Activated CD4-positive, alpha-beta memory T cell treated with anti-CD3 and anti-CD28 coated beads for 36 hours (primary cell): ENCODE data around the gene NPSR1. TPM values are rescaled to one million over a fixed set of nuclear protein-coding genes. Genes with fewer than 3 reads are reported as not detected.

Experiments used
- CTCF ChIA-PET: fragments of 350-600 bp; sonication (Branson Sonifier 250); formaldehyde crosslinking; loops from one replicate; lab custom pipeline; 2021; ENCODE audit warnings: antibody characterized with exemption, inconsistent platforms; lab: Charles Lee
- POLR2A ChIA-PET: fragments of 350-600 bp; sonication (Branson Sonifier 250); formaldehyde crosslinking; loops from one replicate; lab custom pipeline; 2021; ENCODE audit warnings: antibody characterized with exemption; lab: Charles Lee
- DNase-seq: peaks from one replicate; pipeline ENCODE4 v3.0.0-alpha.2; 2020
- H3K27ac Mint-ChIP-seq: one replicate; pipeline ENCODE4 v1.8.0; 2021; ENCODE audit warnings: mixed read lengths
- H3K27me3 Mint-ChIP-seq: one replicate; pipeline ENCODE4 v1.8.0; 2021; ENCODE audit warnings: mixed read lengths
- H3K36me3 Mint-ChIP-seq: one replicate; pipeline ENCODE4 v1.8.0; 2021; ENCODE audit warnings: mixed read lengths
- H3K4me1 Mint-ChIP-seq: one replicate; pipeline ENCODE4 v1.8.0; 2021; ENCODE audit warnings: low read depth, mixed read lengths
- H3K4me3 Mint-ChIP-seq: one replicate; pipeline ENCODE4 v1.8.0; 2021; ENCODE audit warnings: mild to moderate bottlenecking, mixed read lengths
- H3K9me3 Mint-ChIP-seq: one replicate; pipeline ENCODE4 v1.8.0; 2021; ENCODE audit warnings: mixed read lengths
- intact Hi-C: fragments of 100-400 bp; cut with micrococcal nuclease; formaldehyde crosslinking; loops from one replicate; pipeline ENCODE4 v1.15.1; 2023
- total RNA-seq, 2 experiments: library from RNA; stranded (reverse); gene quantifications; one replicate each; pipeline ENCODE4 v1.2.3, GENCODE V29; 2021

The NPSR1 gene
- total RNA-seq, 2 experiments from 2014 or later: not detected

DNA sequence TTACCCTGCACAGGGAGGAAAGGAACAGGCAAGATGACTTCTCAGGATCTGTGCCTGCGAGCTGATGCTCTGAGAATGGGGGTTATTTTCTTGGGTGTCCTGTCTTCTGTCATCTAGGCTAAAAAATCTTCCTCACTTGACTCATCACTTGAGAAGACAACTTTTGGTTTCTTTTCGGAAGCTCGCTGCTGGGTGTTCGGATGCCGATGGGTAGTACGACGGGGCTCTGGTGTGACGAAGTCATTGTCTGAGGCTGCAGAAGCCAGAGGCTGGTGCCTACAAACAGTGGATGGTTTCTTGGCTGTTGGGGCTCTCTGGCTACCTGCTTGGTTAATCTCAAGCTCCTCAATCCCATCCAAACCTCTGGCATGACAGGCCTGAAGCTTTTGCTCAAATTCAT is 92.2 kb downstream of the NPSR1 start:
- no peaks in the 10 kb centered on the region for H3K9me3 Mint-ChIP-seq
- intact Hi-C loops: no loop called here
- no peaks in the 10 kb centered on the region for H3K4me1 Mint-ChIP-seq
- H3K36me3 Mint-ChIP-seq: no peaks in the 10 kb centered on the region
- POLR2A ChIA-PET: no interaction called here
- H3K4me3 Mint-ChIP-seq: no peak overlapping the region
- CTCF ChIA-PET: no interaction called here
- no peak overlapping the region for H3K27ac Mint-ChIP-seq
- no peak for DNase-seq
- H3K27me3 Mint-ChIP-seq: peaks cover 2% of the 10 kb centered on the region

DNA sequence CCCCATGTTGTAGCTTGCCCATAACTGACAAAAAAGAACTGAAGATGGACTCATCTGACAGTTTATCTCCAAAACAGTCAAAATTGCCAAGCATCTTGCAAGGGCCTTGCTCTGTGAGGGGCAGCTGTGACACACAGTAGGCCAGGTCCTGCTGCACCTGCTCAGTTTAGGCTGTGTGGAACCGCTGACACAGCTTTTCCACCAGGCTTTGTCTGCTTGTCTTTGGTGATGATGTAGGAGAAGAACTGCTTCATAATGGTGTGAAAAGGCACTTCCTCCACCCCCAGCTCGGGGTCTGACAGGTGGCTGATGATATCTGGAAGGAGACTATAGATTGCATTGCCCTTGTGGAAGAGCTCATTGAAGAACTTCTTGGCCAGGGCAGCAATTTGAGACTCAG is 92.6 kb downstream of the NPSR1 start:
- intact Hi-C loops: no loop called here
- H3K4me3 Mint-ChIP-seq: no peak overlapping the region
- H3K27ac Mint-ChIP-seq: no peak overlapping the region
- CTCF ChIA-PET: no interaction called here
- POLR2A ChIA-PET: no interaction called here
- no peak for DNase-seq
- H3K9me3 Mint-ChIP-seq: no peaks in the 10 kb centered on the region
- peaks cover 2% of the 10 kb centered on the region for H3K27me3 Mint-ChIP-seq
- H3K36me3 Mint-ChIP-seq: no peaks in the 10 kb centered on the region
- no peaks in the 10 kb centered on the region for H3K4me1 Mint-ChIP-seq

DNA sequence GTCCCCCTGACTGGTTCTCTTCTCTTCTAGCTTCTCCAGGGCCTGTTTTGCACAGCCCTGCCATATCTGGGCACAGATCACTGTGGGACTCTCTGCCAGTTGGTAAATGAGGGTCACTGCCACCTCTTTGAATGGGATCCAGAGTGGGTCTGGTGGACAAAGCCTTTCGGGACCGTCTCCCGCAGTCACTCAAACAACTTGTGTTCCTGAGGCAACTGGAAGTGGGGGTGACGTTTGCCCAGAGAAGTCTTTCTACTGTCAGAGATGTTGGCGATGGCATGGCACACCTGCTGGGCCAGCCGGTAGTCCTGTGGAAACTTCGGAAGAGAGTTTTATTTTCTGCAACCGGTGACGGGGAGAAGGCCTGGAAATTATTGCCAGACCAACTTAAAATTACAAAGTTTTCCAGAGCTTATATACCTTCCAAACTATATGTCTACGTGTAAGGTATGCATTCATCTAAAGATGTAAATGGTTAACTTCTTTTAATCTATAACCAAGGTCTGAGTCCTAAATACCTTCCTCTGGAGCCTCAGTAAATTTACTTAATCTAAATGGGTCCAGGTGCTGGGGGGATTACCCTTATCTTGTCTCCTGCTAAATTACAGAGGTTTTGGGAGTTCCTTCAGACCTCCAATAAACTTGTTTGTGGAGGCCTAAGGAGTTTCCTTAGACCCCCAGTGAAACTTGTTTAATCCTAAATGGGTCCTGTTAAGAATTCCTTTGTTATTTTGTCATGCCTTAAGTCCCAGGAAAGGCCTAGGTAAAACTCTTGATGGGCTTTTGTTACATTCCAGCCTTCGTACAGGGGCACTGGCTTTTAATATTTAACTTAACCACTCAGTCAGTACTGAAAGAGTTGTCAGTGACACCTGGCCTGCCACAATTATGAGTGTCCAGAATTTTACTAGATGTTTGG is 94.0 kb downstream of the NPSR1 start:
- Mint-ChIP-seq H3K4me3 (no peak overlapping the region), H3K36me3 (no peaks in the 10 kb centered on the region), H3K4me1 (no peaks in the 10 kb centered on the region), H3K27ac (no peak overlapping the region), H3K9me3 (no peaks in the 10 kb centered on the region), H3K27me3 (no peaks in the 10 kb centered on the region)
- ChIA-PET CTCF (no interaction called here), POLR2A (no interaction called here)
- intact Hi-C loops: no loop called here
- no peak for DNase-seq

DNA sequence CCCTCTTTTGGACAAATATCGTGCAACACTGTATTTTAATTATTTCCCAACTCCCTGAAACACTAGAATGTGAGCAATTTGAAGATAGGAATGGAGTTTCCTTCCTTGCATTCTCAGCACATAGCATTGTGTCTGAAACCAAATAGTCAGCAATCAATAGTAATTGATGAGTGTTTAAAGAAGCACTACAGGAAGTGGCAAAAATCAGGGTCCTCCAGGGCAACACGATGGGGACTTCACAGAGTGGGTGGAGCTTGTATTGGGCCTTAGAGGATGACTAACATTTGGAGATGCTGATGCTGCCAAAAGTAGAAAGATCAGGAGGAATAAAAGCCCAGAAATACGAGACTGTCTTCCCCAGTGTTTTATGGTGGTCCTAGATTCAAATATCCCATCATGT is 94.9 kb downstream of the NPSR1 start:
- H3K27me3 Mint-ChIP-seq: peaks cover 3% of the 10 kb centered on the region
- DNase-seq: no peak
- ChIA-PET CTCF (no interaction called here), POLR2A (no interaction called here)
- intact Hi-C loops: no loop called here
- H3K4me3 Mint-ChIP-seq: no peak overlapping the region
- H3K9me3 Mint-ChIP-seq: no peaks in the 10 kb centered on the region
- H3K4me1 Mint-ChIP-seq: no peaks in the 10 kb centered on the region
- H3K36me3 Mint-ChIP-seq: no peaks in the 10 kb centered on the region
- no peak overlapping the region for H3K27ac Mint-ChIP-seq

DNA sequence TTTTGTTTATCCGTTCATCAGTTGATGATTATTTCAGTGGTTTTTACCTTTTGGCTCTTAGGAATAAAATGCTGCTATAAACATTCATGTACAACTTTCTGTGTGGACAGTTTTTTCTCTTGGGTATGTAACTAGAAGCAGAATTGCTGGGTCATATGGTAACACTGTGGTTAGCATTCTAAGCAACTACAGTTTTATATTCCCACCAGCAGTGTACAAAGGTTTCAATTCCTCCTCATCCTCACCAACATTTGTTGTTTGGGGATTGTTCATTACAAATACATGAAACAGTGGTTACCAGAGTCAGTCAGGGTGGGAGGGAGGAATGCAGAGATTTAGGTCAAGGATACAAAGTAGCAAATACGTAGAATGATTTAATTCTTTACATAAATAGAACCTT is 97.0 kb downstream of the NPSR1 start:
- ChIA-PET POLR2A (no interaction called here), CTCF (no interaction called here)
- H3K4me1 Mint-ChIP-seq: no peaks in the 10 kb centered on the region
- no peak overlapping the region for H3K4me3 Mint-ChIP-seq
- intact Hi-C loops: no loop called here
- no peaks in the 10 kb centered on the region for H3K9me3 Mint-ChIP-seq
- H3K36me3 Mint-ChIP-seq: no peaks in the 10 kb centered on the region
- H3K27me3 Mint-ChIP-seq: peaks cover 3% of the 10 kb centered on the region
- H3K27ac Mint-ChIP-seq: no peak overlapping the region
- DNase-seq: no peak

DNA sequence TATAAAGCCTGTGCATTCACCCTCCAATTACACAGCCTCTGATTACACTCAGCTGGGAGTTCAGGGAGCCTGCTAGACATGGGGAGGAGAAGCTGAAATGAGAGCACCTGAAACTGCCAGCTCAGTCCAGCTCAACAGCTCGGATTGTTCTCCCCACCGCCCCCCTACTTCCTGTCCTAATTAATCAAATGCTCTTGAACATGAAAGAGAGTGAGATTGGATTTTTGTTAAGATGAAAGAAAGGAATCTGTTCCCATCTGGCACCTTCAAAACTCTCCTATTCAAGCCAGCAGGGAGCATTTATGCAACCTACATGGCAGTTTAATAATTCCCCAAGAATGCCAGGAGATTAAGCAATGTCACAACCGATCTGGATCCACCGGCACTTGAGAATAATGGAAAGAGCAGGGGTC is 98.0 kb downstream of the NPSR1 start:
- Mint-ChIP-seq H3K27me3 (peaks cover 4% of the 10 kb centered on the region), H3K27ac (no peak overlapping the region), H3K4me3 (no peak overlapping the region), H3K9me3 (no peaks in the 10 kb centered on the region), H3K4me1 (no peaks in the 10 kb centered on the region), H3K36me3 (no peaks in the 10 kb centered on the region)
- intact Hi-C loops: no loop called here
- ChIA-PET CTCF (interaction anchor here (0.8 kb wide), 1 partner anchor 80 kb away, joined by 3 read pairs; no protein-coding TSS in a partner anchor), POLR2A (no interaction called here)
- no peak for DNase-seq

DNA sequence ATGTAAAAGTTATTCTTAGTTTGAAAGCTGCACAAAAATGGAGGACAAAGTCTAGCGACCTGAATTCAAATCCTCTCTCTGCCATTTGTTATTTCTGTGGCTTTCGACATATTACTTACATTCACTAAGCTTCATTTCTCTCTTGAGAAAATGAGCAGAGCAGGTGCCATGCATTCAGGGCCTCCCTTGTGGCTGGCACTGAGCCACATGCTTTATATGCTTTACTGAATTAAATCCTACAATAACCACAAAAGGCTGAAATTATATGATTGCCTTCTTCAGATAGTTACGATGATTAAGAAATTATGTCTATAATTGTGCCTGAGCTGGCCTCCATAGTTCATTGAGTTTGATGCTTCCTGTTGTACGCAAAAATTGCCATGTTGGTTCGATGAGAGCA is 98.7 kb downstream of the NPSR1 start:
- ChIA-PET CTCF (no interaction called here), POLR2A (no interaction called here)
- H3K36me3 Mint-ChIP-seq: no peaks in the 10 kb centered on the region
- H3K27ac Mint-ChIP-seq: no peak overlapping the region
- peaks cover 4% of the 10 kb centered on the region for H3K27me3 Mint-ChIP-seq
- no peak for DNase-seq
- no peaks in the 10 kb centered on the region for H3K9me3 Mint-ChIP-seq
- H3K4me3 Mint-ChIP-seq: no peak overlapping the region
- H3K4me1 Mint-ChIP-seq: no peaks in the 10 kb centered on the region
- intact Hi-C loops: no loop called here

DNA sequence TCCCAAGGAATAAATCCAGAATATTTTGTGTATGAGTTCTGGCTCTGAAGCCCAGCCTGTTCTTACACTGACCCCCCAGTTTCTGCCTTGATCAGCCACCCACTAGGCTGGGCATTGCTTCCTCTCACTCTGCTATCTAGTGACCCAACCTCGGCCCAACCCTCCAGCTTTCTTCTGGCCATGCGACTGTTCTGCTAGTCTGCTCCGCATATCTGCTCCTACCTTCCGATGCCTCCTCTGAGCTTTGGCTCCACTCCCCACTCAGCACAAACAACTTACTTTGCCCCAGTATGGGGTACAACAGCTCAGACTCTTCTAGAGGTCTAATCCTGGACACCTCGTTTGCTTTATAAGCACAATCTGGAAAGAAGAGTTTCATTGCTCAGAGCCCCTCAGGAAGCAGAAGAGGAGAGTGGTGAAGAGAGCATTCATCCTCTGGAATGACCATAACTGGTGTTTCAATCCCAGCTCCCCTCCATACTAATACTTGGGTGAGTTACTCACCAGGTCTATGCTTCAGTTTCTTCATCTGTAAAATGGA is 99.6 kb downstream of the NPSR1 start:
- peaks cover 6% of the 10 kb centered on the region for H3K27me3 Mint-ChIP-seq
- DNase-seq: no peak
- ChIA-PET POLR2A (no interaction called here), CTCF (interaction anchor here (0.6 to 1.2 kb wide), 2 partner anchors 57 to 170 kb away, joined by 3 read pairs; no protein-coding TSS in a partner anchor)
- no peak overlapping the region for H3K4me3 Mint-ChIP-seq
- no peak overlapping the region for H3K27ac Mint-ChIP-seq
- intact Hi-C loops: no loop called here
- H3K4me1 Mint-ChIP-seq: no peaks in the 10 kb centered on the region
- H3K36me3 Mint-ChIP-seq: no peaks in the 10 kb centered on the region
- no peaks in the 10 kb centered on the region for H3K9me3 Mint-ChIP-seq

DNA sequence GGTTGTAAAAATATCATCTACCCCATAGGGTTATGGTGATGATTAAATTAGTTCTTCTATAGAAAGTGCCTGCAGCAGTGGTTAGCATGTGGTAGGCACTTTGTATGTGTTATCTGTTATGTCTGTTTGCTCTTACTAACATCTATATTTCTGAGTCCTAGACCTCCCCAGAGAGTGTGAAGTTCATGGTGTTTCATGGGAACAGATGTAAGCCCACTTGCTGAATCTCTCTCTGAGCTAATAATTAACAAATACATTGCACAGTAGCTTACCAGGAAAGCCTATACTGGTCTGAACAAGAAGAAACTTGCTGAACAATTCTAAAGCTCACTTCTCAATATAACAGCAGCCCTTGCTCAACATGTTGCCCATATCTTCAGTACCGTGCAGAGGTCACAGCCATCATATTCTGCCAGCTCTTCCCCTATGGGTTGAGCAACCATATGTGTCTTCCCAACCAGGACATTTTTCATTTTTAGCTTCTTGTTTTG is 100.1 kb downstream of the NPSR1 start:
- Mint-ChIP-seq H3K4me1 (no peaks in the 10 kb centered on the region), H3K27ac (no peak overlapping the region), H3K4me3 (no peak overlapping the region), H3K36me3 (no peaks in the 10 kb centered on the region), H3K27me3 (peaks cover 8% of the 10 kb centered on the region), H3K9me3 (no peaks in the 10 kb centered on the region)
- POLR2A ChIA-PET: no interaction called here
- no peak for DNase-seq
- intact Hi-C loops: no loop called here
- CTCF ChIA-PET: interaction anchor here (0.6 to 1.2 kb wide), 2 partner anchors 57 to 170 kb away, joined by 3 read pairs; no protein-coding TSS in a partner anchor

DNA sequence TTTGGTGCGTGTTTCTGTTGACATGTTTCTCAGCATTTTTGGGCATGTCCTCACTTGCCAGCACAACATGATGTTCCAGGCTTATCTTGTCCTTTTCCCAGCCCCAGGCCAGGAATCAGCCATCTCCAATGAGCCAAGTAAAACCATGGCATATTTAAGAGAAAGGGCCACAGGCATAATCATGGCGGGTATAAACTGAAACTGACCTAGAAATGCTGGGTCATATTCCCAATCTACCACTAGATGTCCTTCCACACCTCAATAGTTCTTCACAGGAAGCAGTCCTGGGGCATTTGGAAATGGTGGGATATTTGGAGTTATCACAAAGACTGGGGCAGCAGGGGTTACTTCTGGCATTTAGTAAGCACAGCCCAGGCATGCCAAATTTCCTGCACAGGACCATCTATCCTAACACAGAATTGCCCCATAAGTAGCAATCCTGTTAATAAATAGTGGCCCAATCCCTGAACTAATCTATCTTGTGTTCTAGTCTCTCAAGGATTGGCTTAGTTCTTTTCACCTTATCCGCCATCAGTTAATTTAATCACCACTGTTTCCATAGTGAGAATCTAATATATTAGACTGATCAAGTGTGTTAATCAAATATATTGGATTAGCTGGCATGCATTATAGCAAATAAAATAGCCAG is 101.6 kb downstream of the NPSR1 start:
- H3K4me1 Mint-ChIP-seq: no peaks in the 10 kb centered on the region
- H3K27me3 Mint-ChIP-seq: peaks cover 8% of the 10 kb centered on the region
- DNase-seq: no peak
- ChIA-PET CTCF (interaction anchor here (1.0 to 1.3 kb wide), 2 partner anchors 10 to 168 kb away, joined by 3 to 4 read pairs; no protein-coding TSS in a partner anchor), POLR2A (no interaction called here)
- no peaks in the 10 kb centered on the region for H3K36me3 Mint-ChIP-seq
- no peaks in the 10 kb centered on the region for H3K9me3 Mint-ChIP-seq
- intact Hi-C loops: loop anchor here (1.0 kb wide), 1 partner anchor 279 kb away; no protein-coding TSS in a partner anchor
- no peak overlapping the region for H3K4me3 Mint-ChIP-seq
- no peak overlapping the region for H3K27ac Mint-ChIP-seq

DNA sequence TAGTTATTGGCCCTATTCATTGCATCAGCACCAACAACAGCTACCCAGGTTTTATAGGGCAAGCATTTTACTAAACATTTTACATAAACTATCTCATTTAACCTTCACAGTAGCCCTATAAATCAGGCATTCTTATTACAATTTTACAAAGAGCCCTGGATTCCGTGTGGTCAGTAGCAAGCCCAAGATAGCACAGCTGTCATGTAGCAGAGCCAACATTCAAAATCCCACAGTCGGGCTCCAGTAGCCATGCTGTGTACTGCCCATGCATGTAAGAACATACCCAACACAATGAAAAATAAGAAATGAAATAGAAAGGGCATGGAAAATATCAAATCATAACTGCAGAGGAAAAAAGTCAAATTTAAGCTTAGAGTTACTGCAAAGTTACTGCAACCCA is 102.3 kb downstream of the NPSR1 start:
- H3K9me3 Mint-ChIP-seq: no peaks in the 10 kb centered on the region
- no peaks in the 10 kb centered on the region for H3K36me3 Mint-ChIP-seq
- no peak overlapping the region for H3K4me3 Mint-ChIP-seq
- peaks cover 8% of the 10 kb centered on the region for H3K27me3 Mint-ChIP-seq
- DNase-seq: no peak
- H3K4me1 Mint-ChIP-seq: no peaks in the 10 kb centered on the region
- ChIA-PET POLR2A (no interaction called here), CTCF (interaction anchor here (1.0 to 1.3 kb wide), 2 partner anchors 9 to 168 kb away, joined by 3 to 4 read pairs; no protein-coding TSS in a partner anchor)
- intact Hi-C loops: no loop called here
- no peak overlapping the region for H3K27ac Mint-ChIP-seq

DNA sequence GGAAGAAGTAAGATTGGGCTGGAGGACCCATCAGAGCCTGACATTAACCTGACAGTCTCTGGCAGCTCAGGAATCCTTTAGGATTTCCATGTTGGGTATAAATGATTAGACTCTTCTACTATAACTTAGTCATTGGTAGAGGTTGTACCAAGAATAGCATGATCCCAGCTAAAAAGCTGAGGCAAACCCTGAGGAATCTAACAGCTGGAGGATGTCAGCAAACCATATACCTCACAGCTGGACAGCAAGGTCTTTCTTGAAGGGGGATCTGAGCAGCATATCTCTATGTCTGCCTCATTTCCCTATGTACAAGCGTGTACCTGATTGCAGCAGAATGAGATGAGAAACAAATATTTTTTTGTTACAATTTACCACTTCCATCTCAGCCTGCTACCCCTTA is 103.2 kb downstream of the NPSR1 start:
- Mint-ChIP-seq H3K27me3 (peaks cover 8% of the 10 kb centered on the region), H3K4me1 (no peaks in the 10 kb centered on the region), H3K4me3 (no peak overlapping the region), H3K9me3 (no peaks in the 10 kb centered on the region), H3K27ac (no peak overlapping the region), H3K36me3 (no peaks in the 10 kb centered on the region)
- POLR2A ChIA-PET: interaction anchor here (0.6 kb wide), 1 partner anchor 37 kb away, joined by 3 read pairs; no protein-coding TSS in a partner anchor
- DNase-seq: no peak
- CTCF ChIA-PET: no interaction called here
- intact Hi-C loops: no loop called here
